IPS-18a (cell line): ENCODE measurements around the gene MACF1.

Experiments
- H3K27ac ChIP-seq: one replicate; pipeline ENCODE4 v1.5.1; 2013; ENCODE audit warnings: low read length
- H3K27me3 ChIP-seq: one replicate; pipeline ENCODE4 v1.6.1; 2013; ENCODE audit warnings: mild to moderate bottlenecking, low read length; ENCODE audit not compliant: control insufficient read depth, insufficient read depth
- H3K36me3 ChIP-seq: one replicate; pipeline ENCODE4 v1.6.1; 2013; ENCODE audit warnings: low read depth, low read length; ENCODE audit not compliant: control insufficient read depth
- H3K4me1 ChIP-seq: one replicate; pipeline ENCODE4 v1.6.1; 2013; ENCODE audit warnings: low read depth, low read length; ENCODE audit not compliant: control insufficient read depth
- H3K4me3 ChIP-seq: one replicate; pipeline ENCODE4 v1.5.1; 2013; ENCODE audit warnings: low read length
- H3K9ac ChIP-seq: one replicate; pipeline ENCODE4 v1.6.1; 2013; ENCODE audit warnings: mild to moderate bottlenecking, low read length, moderate library complexity
- H3K9me3 ChIP-seq: one replicate; pipeline ENCODE4 v1.6.1; 2013; ENCODE audit warnings: low read depth, low read length; ENCODE audit not compliant: control insufficient read depth

MACF1 gene

GRCh38 chr1:39183503-39184353, 20.8 kb upstream of the MACF1 start:
- H3K36me3 ChIP-seq = no peaks in the 10 kb centered on the region
- H3K4me3 ChIP-seq = no peak overlapping the region
- H3K27me3 ChIP-seq = no peaks in the 10 kb centered on the region
- H3K9me3 ChIP-seq = no peaks in the 10 kb centered on the region
- H3K4me1 ChIP-seq = peaks cover 24% of the 10 kb centered on the region
- H3K27ac ChIP-seq = no peak overlapping the region
- no peak overlapping the region for H3K9ac ChIP-seq

GRCh38 chr1:39184354-39184818, 20.1 kb upstream of the MACF1 start:
- Histone ChIP-seq H3K4me3 (no peak overlapping the region), H3K27ac (no peak overlapping the region), H3K9me3 (no peaks in the 10 kb centered on the region), H3K36me3 (no peaks in the 10 kb centered on the region), H3K4me1 (peaks cover 23% of the 10 kb centered on the region), H3K9ac (no peak overlapping the region), H3K27me3 (no peaks in the 10 kb centered on the region)

- Histone ChIP-seq H3K27ac (no peak overlapping the region), H3K27me3 (no peaks in the 10 kb centered on the region), H3K9me3 (no peaks in the 10 kb centered on the region), H3K4me3 (no peak overlapping the region), H3K9ac (no peak overlapping the region), H3K36me3 (no peaks in the 10 kb centered on the region), H3K4me1 (peaks cover 34% of the 10 kb centered on the region)
Observed at GRCh38 chr1:39187275-39188046, 17.0 kb upstream of the MACF1 start.

GRCh38 chr1:39189592-39190041, 14.9 kb upstream of the MACF1 start:
- Histone ChIP-seq H3K4me3 (no peak overlapping the region), H3K4me1 (peaks cover 25% of the 10 kb centered on the region), H3K36me3 (no peaks in the 10 kb centered on the region), H3K27me3 (no peaks in the 10 kb centered on the region), H3K9me3 (no peaks in the 10 kb centered on the region), H3K9ac (no peak overlapping the region), H3K27ac (no peak overlapping the region)

- Histone ChIP-seq H3K9me3 (no peaks in the 10 kb centered on the region), H3K4me3 (no peak overlapping the region), H3K27ac (no peak overlapping the region), H3K4me1 (peaks cover 27% of the 10 kb centered on the region), H3K36me3 (no peaks in the 10 kb centered on the region), H3K9ac (no peak overlapping the region), H3K27me3 (no peaks in the 10 kb centered on the region)
Observed at GRCh38 chr1:39190096-39190495, 14.4 kb upstream of the MACF1 start.

- no peak overlapping the region for H3K27ac ChIP-seq
- peaks cover 24% of the 10 kb centered on the region for H3K4me1 ChIP-seq
- no peak overlapping the region for H3K9ac ChIP-seq
- no peaks in the 10 kb centered on the region for H3K9me3 ChIP-seq
- H3K4me3 ChIP-seq = no peak overlapping the region
- no peaks in the 10 kb centered on the region for H3K27me3 ChIP-seq
- H3K36me3 ChIP-seq = no peaks in the 10 kb centered on the region
Observed at GRCh38 chr1:39194398-39195051, 10.0 kb upstream of the MACF1 start.

GRCh38 chr1:39195166-39196111, 9.1 kb upstream of the MACF1 start:
- H3K27ac ChIP-seq = no peak overlapping the region
- H3K4me3 ChIP-seq = no peak overlapping the region
- H3K9ac ChIP-seq = no peak overlapping the region
- H3K4me1 ChIP-seq = peaks cover 19% of the 10 kb centered on the region
- no peaks in the 10 kb centered on the region for H3K9me3 ChIP-seq
- H3K27me3 ChIP-seq = no peaks in the 10 kb centered on the region
- H3K36me3 ChIP-seq = no peaks in the 10 kb centered on the region

GRCh38 chr1:39196244-39197215, 8.0 kb upstream of the MACF1 start:
- H3K27ac ChIP-seq = no peak overlapping the region
- no peak overlapping the region for H3K4me3 ChIP-seq
- H3K9ac ChIP-seq = no peak overlapping the region

GRCh38 chr1:39199593-39199992, 4.9 kb upstream of the MACF1 start:
- Histone ChIP-seq H3K9me3 (no peaks in the 10 kb centered on the region), H3K27me3 (no peaks in the 10 kb centered on the region), H3K4me1 (peaks cover 20% of the 10 kb centered on the region), H3K36me3 (no peaks in the 10 kb centered on the region), H3K4me3 (no peak overlapping the region), H3K9ac (no peak overlapping the region), H3K27ac (no peak overlapping the region)

More at GRCh38 chr1:39196244-39197215, 8.0 kb upstream of the MACF1 start:
- H3K4me1 ChIP-seq = peaks cover 15% of the 10 kb centered on the region
- no peaks in the 10 kb centered on the region for H3K9me3 ChIP-seq
- H3K27me3 ChIP-seq = no peaks in the 10 kb centered on the region
- no peaks in the 10 kb centered on the region for H3K36me3 ChIP-seq
